Ectodermal cell (in vitro differentiated cells): Measurements from ENCODE around the gene VWA5B2.
A peak's percentile ranks its signal among the peaks of the same experiment; 100 is the strongest.
"Not testable (repeated sequence)": the region's sequence is repeated elsewhere in the genome, so short reads cannot be mapped to it uniquely, and the experiment has no call there.

Experiments
- H3K27ac ChIP-seq: 2 replicates; pipeline ENCODE4 v1.7.0; 2013; ENCODE audit warnings: mild to moderate bottlenecking, low read depth, low read length; ENCODE audit not compliant: insufficient read depth, poor library complexity, severe bottlenecking
- H3K27me3 ChIP-seq: 2 replicates; pipeline ENCODE4 v1.7.0; 2013; ENCODE audit warnings: mild to moderate bottlenecking, low read length; ENCODE audit not compliant: insufficient read depth, control insufficient read depth, poor library complexity, severe bottlenecking
- H3K36me3 ChIP-seq: one replicate; pipeline ENCODE4 v1.7.0; 2013; ENCODE audit warnings: low read length; ENCODE audit not compliant: control insufficient read depth, insufficient read depth
- H3K4me1 ChIP-seq: one replicate; pipeline ENCODE4 v1.7.0; 2013; ENCODE audit warnings: low read length; ENCODE audit not compliant: control insufficient read depth, insufficient read depth
- H3K4me3 ChIP-seq: 2 replicates; pipeline ENCODE4 v1.7.0; 2013; ENCODE audit warnings: low read depth, low read length, control low read depth; ENCODE audit not compliant: insufficient read depth
- H3K9me3 ChIP-seq: 2 replicates; pipeline ENCODE4 v1.7.0; 2013; ENCODE audit warnings: mild to moderate bottlenecking, low read length, moderate library complexity; ENCODE audit not compliant: control insufficient read depth
- WGBS, 2 experiments: methylation state at CpG; one replicate each; pipeline ENCODE4 v1.1.7; 2013; ENCODE audit warnings: missing lambda C conversion rate in 2 of 2; 5-methylcytosine and 5-hydroxymethylcytosine counted together

VWA5B2 gene

DNA sequence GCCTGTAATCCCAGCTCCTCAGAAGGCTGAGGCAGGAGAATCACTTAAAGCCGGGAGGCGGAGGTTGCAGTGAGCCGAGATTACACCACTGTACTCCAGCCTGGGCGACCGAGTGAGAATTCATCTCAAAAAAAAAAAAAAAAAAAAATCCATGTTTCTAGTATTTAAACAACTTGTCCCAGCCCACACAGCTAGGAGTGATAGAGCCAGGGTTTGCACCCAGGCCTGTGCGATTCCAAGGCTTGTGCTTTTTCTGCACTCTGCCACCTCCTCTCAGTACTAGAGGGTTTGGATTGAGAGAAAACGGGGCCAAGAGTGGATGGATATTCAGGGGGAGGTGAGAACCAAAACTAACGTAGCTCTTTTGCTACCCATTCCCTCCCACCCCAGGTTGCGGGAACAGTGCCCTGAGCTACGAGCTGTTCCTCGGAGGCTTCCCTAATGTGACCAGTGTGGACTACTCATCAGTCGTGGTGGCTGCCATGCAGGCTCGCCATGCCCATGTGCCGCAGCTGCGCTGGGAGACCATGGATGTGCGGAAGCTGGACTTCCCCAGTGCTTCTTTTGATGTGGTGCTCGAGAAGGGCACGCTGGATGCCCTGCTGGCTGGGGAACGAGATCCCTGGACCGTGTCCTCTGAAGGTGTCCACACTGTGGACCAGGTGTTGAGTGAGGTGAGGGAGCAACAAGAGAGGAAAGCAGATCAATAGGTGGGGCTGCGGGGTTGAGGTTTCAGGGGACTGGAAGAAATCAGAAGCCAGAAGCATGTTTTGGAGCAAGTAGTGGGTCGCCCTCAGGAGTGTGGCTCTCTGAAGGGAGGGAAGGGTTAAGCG lies 27.9 kb downstream of the VWA5B2 start:
- no peak overlapping the region for H3K27ac ChIP-seq
- no peak overlapping the region for H3K4me3 ChIP-seq
- no peaks in the 10 kb centered on the region for H3K36me3 ChIP-seq
- H3K4me1 ChIP-seq = peaks cover 4% of the 10 kb centered on the region
- no peaks in the 10 kb centered on the region for H3K9me3 ChIP-seq
- WGBS, 2 experiments = 93 to 94% methylated on average over 23 of the region's 23 CpGs
- H3K27me3 ChIP-seq = peaks cover 46% of the 10 kb centered on the region

DNA sequence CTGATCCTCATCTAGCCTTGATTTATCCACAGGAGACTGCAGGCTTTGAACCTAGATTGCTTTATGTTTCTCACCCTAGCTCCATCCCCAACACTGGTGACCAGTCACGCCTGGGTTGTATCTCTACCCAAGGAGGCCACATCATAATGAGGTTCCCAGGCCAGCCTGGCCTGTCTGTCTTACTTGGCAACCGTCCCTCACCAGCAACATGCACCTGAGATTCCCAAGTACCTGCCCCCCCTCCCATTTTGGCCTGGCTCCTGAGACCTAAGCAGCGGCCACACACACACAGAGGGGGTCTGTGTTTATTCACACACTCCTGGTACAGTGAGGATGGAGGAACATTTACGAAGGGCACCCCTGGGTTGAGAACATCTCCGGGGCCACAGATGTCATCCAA lies 29.5 kb downstream of the VWA5B2 start:
- no peak overlapping the region for H3K27ac ChIP-seq
- H3K36me3 ChIP-seq = no peaks in the 10 kb centered on the region
- 88 to 90% methylated on average over 5 of the region's 5 CpGs for WGBS, 2 experiments
- no peak overlapping the region for H3K4me3 ChIP-seq
- H3K9me3 ChIP-seq = no peaks in the 10 kb centered on the region
- peaks cover 4% of the 10 kb centered on the region for H3K4me1 ChIP-seq
- peaks cover 61% of the 10 kb centered on the region for H3K27me3 ChIP-seq

DNA sequence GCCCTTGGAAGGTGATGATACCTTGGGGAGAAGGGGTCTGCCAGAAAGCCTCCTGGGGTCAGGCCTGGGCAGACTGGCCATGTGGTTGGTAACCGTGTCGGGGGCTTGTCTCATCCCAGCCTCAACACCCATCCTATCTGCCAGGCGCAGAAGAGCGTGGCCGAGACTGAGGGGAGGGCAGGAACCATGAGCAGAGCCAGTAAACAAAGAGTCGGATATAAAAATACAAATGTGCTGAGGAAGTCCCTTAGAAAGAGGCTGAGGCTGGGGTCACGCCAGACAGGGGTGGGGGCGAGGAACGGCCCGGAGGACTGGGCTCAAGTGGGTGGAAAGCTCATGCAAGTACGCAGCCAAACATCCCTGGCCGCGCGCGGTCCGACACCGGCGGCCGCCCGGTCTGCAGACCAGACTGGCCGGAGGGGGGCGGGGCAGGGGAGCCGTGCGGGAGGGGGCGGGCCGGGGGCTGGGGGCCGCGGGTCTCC lies 30.1 kb downstream of the VWA5B2 start:
- WGBS, 2 experiments = 17 to 18% methylated on average over 28 of the region's 28 CpGs

DNA sequence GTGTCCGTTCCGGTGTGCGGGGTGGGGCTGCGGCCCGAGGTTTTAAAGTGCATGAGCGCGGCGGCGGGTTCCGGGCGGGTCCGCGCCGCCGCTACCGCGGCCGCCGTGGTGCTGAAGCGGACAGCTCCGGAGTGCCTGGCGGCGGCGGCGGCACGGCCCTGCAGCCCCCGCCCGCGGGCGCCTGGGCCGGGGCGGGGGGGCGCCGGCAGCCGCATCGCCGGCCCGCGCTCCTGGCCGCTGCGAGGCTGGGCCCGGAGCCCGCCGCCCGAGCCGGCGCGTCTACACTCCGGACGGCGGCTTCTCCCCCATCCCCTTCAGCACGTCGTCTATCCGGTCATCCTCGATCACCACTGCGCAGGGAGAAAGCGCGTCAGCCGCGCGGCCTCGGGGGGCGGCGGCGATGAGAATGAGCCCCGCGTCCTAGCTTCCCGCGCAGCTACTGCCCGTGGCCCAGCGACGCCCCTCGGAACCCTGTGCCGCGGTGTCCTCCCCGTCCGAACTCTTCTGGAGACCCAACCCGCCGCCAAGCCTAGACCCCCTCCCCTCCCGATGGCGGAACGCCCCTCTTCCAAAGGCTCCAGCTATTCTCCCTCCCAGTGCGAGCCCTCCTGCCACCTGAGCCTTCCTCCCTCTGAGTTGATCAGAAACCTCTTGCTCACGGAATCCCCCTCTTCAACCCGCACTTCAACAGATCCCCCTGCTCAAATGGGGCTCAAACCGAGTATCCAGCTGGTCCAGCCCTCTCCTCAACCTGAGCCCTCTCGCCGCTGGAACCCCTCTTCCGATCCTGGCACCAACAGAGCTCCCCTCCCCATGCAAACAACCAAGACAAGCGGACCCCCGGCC lies 30.7 kb downstream of the VWA5B2 start:
- H3K4me1 ChIP-seq = peaks cover 4% of the 10 kb centered on the region
- no peaks in the 10 kb centered on the region for H3K9me3 ChIP-seq
- WGBS, 2 experiments = 0 to 1% methylated on average over 91 of the region's 91 CpGs
- H3K4me3 ChIP-seq = peak overlapping the region; percentile 52
- no peaks in the 10 kb centered on the region for H3K36me3 ChIP-seq
- no peak overlapping the region for H3K27ac ChIP-seq
- H3K27me3 ChIP-seq = peaks cover 61% of the 10 kb centered on the region

More for the DNA sequence above, 30.1 kb downstream of the VWA5B2 start:
- Histone ChIP-seq H3K27ac (no peak overlapping the region), H3K36me3 (no peaks in the 10 kb centered on the region), H3K4me3 (no peak overlapping the region), H3K27me3 (peaks cover 61% of the 10 kb centered on the region), H3K4me1 (peaks cover 4% of the 10 kb centered on the region), H3K9me3 (no peaks in the 10 kb centered on the region)

DNA sequence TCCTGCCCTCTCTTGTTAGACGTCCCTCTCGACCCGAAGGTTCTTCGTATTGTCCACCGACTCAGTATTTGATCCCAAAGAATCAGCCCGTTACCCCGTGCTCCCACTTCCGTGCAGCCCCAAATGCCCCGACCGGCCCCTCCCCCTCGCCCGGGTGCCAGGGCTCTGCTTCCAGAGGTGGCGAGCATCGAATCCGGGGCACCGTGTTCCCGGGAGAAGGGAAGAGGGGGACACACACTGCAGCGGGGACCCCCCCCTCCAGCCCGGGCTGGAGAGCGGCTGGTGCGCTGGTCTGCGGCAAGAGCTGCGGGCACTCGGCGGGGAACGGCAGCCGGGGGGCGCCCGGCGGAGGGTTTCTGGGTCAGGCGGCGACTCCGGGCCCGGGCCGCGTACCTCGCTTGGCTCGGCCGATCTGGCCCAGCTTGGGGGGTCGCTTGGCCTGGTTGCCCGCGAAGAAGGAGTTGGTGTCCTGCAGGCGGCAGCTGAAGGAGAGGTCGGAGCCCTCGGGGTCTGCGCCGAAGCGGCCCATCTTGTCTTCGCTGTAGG lies 31.4 kb downstream of the VWA5B2 start:
- Histone ChIP-seq H3K27ac (no peak overlapping the region), H3K4me3 (peak overlapping the region; percentile 52), H3K9me3 (no peaks in the 10 kb centered on the region), H3K4me1 (peaks cover 4% of the 10 kb centered on the region), H3K27me3 (peaks cover 61% of the 10 kb centered on the region), H3K36me3 (no peaks in the 10 kb centered on the region)
- WGBS, 2 experiments = 1% methylated on average over 49 of the region's 49 CpGs

DNA sequence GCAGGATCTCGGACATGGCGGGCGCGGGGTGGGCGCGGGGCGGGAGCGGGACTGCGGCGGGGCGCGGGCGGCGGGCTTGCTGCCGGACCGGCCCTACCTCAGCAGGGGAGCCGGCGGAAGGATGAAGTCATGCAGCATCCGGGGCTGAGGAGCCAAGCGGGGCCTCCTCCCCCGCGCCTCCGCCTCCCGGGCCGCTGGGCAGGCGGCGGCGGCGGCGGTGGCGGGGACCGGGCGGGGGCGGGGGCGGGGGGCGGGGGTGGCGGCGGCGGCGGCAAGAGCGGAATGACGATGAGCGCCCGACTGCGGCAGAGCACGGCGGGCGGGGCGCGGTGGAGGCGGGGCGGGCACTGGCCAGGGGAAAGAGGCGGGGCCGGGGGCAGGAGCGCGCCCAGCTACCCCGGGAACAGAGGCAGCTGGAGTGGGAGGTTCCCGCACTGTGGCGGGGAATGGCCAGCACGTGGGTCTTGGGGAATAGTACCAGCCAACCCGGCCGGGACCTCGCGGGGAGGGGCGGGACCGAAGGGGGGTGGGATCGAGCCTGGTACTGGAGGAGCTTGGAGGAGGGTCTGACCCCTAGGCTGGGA lies 32.0 kb downstream of the VWA5B2 start, which contains the start of gene CAMK2N2:
TSS of gene CAMK2N2 (minus strand) at position 284 of the 584 bp plus-strand sequence. CDS start at position 16, 268 bp downstream.
- peaks cover 61% of the 10 kb centered on the region for H3K27me3 ChIP-seq
- H3K36me3 ChIP-seq = no peaks in the 10 kb centered on the region
- no peak within 1 kb of the TSS for H3K27ac ChIP-seq
- peaks cover 4% of the 10 kb centered on the region for H3K4me1 ChIP-seq
- WGBS, 2 experiments = 0 to 1% methylated on average over 67 of the region's 67 CpGs
- no peaks in the 10 kb centered on the region for H3K9me3 ChIP-seq
- peak within 1 kb of the TSS; percentile 52 for H3K4me3 ChIP-seq

DNA sequence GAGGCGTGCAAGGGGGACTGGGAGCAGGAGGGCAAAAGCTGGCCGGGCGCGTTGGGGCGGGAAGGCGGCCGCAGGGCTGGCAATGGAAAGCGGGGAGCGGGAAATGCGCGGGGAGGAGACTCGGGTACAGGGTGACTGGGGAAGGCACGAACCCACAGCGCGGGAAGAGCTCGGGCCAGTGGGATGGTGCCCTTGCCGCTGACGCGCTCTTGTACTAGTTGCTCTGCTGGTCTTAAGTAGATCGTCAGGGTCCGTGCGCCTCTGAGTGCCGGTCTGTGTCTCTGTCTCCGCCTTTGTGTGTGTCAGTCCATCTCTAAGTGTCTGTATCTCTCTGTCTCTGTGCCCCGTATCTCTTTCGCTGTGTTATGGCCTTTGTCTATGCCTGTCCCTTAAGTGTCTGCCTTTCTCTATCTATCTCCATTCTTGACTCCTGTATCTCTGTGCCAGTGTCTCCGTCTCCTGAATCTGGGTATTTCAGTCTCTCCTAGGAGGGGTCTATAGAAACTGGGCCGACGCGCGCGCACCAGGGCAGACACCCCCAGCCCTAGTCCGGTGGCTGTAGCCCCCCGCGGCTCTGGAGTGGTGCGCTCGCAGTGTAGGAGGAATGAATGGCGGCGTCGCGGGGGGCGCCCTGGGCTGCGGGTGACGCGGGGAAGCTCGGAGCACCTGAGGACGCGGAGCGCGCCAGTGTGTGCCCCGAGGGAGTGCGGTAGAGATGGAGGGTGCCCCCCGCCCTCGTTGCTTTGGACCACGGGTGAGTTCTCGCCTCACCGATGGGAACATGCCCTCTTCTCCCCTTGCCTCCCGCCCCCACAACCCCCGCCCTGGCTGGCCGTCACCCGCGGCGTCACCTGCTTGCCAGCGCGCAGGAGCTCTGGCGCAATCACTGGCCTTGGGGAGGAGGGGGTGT lies 32.7 kb downstream of the VWA5B2 start:
- Histone ChIP-seq H3K4me3 (peak overlapping the region; percentile 52), H3K27me3 (peaks cover 61% of the 10 kb centered on the region), H3K27ac (no peak overlapping the region), H3K36me3 (no peaks in the 10 kb centered on the region), H3K9me3 (no peaks in the 10 kb centered on the region), H3K4me1 (peaks cover 4% of the 10 kb centered on the region)
- WGBS, 2 experiments = 1% methylated on average over 66 of the region's 66 CpGs

DNA sequence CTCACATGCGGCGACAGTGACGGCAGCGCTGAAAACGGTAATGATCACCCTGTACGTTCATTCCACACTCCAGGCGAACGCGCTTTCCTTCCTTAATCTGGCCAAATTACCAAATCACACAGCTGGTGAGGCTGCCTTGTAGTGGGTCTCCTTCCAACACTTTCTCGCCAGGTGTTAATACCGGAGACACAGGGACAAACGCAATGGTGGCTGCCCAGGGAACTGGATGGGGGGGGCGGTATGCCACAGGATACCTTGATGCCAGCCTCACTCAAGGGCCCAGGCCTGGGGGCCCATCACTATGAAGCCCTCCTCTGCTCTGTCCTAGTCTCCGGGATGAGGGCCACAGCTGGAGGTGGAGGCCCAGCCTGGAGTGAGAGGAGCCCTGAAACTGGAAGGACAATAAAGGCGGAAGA lies 33.4 kb downstream of the VWA5B2 start:
- no peaks in the 10 kb centered on the region for H3K36me3 ChIP-seq
- peaks cover 4% of the 10 kb centered on the region for H3K4me1 ChIP-seq
- no peaks in the 10 kb centered on the region for H3K9me3 ChIP-seq
- H3K27me3 ChIP-seq = peaks cover 60% of the 10 kb centered on the region
- WGBS, 2 experiments = 22 to 23% methylated on average over 15 of the region's 15 CpGs
- H3K27ac ChIP-seq = no peak overlapping the region
- peak overlapping the region; percentile 52 for H3K4me3 ChIP-seq

DNA sequence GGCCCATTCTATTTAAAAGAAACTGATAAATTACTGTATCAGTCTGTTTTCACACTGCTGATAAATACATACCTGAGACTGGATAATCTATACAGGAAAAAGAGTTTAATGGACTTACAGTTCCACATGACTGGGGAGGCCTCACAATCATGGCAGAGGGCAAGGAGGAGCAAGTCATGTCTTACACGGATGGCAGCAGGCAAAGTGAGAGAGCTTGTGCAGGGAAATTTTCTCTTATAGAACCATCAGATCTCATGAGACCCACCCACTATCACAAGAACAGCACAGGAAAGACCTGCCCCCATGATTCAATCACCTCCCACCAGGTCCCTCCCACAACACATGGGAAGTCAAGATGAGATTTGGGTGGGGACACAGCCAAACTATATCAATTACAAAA lies 37.9 kb downstream of the VWA5B2 start:
- not testable (repeated sequence) for H3K4me1 ChIP-seq, H3K9me3 ChIP-seq, H3K36me3 ChIP-seq, H3K27ac ChIP-seq, H3K4me3 ChIP-seq
- 88 to 93% methylated on average over 1 of the region's 1 CpG for WGBS, 2 experiments
- peaks cover 16% of the 10 kb centered on the region for H3K27me3 ChIP-seq
